ENCODE results near the gene NDOR1.
A peak's percentile ranks its signal among the peaks of the same experiment; 100 is the strongest.

The NDOR1 gene

DNA sequence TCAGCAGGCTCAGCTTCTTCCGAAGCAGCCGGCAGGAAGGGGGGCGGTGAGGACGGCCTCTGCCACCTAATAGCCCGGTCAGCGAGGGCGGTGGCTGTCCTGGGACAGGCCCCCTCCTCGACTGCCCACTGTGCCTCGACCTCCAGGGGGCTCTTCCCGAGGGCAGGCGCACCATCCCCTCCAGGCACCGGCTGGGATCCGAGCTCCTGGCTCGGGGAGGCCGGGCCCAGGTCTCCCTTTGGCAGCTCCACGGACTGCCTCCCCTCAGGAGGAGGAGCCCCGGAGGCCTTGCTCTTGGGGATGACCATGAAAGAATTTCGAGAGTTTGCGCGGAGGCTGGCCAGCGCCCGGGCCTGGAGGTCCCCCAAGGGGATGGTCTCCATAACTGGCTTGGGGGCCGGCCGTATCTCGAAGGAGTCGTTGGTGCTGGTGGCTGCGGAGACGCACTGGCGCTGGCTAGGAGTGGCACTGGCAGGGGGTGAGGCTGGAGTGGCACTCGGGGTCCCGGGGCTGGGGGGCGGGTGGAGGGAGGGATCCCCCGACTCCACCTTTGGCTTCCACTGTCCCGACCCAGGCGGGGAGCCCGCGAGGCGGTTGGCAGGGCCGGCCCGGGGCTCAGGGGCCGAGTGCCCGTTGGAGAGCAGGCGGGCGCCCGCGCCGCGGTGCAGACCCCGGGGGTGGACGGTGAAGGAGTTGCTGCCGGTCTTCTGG, 5.9 kb upstream of the NDOR1 start:
- DNase-seq: no peak

DNA sequence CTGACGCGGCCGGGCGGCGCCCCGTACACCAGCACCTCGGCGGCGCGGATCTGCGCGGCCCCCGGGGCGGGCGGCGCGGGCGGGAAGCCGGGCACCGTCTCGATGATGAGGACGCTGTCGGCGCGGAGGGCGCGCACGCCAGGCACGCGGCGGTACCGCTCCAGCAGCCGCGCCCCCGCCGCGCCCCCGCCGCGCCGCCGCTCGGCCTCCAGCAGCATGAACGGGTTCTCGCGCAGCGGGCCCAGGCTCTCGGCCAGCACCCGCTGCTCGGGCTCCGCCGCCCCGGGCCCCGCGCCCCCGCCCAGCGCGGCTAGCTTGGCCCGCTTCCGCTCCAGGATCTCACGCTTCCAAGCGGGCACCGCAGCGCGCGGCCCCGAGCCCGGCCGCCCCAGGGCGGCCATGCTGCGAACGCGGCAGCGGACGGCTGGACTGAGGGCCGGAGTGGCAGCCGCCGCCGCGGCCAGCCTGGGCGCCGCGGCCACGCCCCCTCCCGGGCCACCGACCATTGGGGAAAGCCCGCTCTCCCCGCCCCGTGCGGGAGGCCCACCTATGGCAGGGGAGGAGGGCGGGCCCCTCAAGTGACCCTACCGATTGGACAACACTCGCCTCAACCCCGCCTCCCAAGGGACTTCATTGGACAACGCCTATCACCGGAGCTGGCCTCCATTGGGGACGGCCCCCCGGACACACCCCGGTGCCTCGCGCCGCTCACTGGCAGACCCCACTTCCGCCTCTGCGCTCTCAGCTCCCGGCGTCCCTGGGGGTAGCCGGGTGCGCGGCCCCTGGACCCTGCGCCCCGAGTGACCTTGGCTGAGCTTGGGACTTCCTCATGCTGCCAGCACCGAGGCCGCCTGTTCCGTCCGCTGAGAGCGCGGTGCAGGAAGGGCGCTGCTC, 4.9 kb upstream of the NDOR1 start, which contains the start of gene TPRN:
TSS of gene TPRN (minus strand) at position 431 of the 894 bp plus-strand sequence. CDS start at position 401, 30 bp downstream.
- DNase-seq: peak; percentile 97

DNA sequence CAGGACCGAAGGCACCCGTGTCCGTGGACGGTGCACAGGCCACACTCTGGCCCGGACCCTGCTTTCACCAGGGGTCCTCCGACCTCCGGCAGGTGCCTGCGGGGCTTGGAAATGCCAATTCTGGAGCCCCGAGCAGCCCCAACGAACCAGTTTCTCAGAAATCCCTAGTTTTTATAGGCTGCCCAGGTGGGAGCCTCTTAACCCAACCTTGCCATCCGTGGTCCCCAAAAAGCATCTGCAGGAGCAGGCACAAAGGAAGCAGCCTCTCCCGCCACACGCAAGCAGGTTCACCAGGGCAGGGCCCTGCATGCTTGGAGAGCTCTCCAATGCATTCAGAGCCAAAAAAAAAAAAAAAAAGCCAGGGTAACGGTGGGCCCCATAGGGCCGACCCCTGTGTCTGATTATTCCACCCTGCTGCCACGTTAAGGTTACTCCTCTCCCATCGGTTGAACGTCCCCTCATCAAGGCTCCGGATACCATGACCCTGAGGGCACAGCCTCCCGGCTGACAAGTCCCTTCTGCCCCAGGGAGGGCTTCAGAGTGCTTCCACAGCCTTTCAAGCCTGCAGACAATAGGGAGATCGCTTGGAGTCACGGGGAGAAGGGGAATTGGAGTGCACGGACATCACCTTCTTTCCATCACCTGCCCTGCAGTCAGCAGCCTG, 4.2 kb upstream of the NDOR1 start:
- no peak for DNase-seq

DNA sequence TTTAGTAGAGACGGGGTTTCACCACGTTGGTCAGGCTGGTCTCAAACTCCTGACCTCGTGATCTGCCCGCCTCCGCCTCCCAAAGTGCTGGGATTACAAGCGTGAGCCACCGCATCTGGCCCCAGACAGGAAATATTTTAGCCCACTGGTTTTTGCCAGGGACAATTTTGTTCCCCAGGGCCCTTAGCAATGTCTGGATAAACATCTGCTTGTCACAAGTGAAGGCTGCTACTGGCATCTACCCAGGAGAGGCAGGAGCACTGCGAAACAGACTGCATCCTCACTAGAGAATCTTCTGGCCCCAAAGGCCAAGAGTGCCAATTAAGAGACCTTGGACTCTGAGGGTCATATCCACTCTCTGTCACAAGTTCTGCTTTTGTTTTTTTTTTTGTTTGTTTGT, 2.5 kb upstream of the NDOR1 start:
- DNase-seq: no peak

GRCh38 chr9:137204731-137205125, 772 bp upstream of the NDOR1 start:
- DNase-seq: no peak

- no peak for DNase-seq
These were observed 1.1 kb downstream of the NDOR1 start for GRCh38 chr9:137206602-137207001.

GRCh38 chr9:137211532-137211931, 6.0 kb downstream of the NDOR1 start:
- no peak for DNase-seq

DNA sequence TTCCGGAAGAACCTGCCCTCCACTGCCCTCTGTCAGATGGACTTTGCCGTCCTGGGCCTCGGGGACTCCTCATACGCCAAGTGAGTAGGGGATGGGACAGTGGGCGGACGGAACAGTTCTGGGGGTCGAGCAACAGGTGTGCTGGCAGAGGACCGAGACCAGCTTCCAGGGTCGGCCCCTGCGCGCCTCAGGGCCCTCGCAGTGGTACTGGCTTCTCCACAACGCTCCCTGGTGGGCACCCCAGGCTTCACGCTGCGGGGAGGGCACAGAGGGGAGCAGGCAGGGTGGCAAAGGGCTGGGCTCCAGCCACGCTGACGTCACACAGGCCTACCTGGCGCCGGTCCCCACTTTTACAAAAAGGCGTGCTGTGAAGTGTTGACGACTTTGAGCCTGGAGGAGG, 7.0 kb downstream of the NDOR1 start:
- DNase-seq: no peak

DNA sequence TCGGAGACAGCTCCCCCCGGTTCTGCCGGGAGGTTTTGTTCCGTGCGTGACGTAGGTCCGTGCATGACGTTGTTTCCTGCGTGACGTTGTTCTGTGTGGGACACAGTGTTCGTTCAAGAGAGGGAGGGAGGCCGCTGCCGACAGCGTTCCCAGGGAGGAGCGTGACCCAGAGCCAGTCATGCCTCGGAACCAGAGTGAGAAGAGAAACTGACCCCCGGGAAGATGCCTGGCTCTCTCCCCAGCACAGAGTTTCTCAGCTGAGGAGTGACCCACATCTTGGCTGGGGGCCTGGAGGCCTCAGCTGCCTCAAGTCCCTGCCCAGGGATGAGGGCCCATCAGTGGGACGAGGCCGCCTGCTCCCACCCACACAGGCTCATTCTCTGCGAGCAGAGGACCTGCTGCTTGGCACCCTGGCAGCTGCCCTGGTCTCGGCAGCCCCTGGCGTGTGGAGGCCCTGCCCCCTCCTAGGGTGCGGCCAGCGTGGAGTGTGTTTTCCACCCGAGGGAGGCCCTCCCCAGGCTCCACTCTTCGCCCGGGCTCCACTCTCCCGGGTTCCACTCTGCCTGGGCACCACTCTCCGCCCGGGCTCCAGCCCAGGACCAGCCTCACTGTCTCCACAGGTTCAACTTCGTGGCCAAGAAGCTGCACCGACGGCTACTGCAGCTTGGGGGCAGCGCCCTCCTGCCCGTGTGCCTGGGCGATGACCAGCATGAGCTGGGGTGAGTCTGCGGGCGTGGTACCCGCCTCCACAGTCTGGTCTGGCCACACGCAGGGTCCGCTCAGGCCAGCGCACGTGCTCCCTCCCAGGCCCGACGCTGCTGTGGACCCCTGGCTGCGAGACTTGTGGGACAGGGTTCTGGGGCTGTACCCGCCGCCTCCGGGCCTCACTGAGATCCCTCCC, 7.9 kb downstream of the NDOR1 start:
- no peak for DNase-seq

GRCh38 chr9:137214620-137215019, 9.1 kb downstream of the NDOR1 start:
- DNase-seq: no peak

DNA sequence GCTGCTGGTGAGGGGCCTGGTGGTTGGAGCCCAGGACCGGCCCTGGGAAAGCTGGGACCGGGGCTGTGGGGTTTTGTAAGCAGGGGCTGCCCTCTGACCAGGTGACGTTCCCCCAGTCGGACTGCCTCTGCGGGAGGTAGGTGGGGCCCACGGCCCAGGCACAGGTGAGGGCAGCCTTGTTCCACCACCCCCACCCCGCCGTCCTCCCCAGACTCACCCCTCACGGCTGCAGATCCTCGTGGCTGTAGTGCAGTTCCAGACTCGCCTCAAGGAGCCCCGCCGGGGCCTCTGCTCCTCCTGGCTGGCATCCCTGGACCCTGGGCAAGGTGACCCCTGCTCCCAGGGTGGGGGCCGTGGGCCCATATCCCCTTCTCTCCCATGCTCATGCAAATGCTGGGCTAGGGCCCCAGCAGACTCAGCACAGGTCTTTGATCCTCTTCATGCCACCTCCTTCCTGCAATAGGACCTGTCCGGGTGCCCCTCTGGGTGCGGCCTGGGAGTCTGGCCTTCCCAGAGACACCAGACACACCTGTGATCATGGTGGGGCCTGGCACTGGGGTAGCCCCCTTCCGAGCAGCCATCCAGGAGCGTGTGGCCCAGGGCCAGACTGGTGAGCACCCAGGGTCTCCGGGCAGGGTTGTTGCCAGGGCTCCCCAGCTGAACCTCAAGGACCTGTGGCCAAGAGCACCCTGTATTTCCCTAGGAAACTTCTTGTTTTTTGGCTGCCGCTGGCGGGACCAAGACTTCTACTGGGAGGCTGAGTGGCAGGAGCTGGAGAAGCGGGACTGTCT, 9.9 kb downstream of the NDOR1 start:
- DNase-seq: no peak

DNA sequence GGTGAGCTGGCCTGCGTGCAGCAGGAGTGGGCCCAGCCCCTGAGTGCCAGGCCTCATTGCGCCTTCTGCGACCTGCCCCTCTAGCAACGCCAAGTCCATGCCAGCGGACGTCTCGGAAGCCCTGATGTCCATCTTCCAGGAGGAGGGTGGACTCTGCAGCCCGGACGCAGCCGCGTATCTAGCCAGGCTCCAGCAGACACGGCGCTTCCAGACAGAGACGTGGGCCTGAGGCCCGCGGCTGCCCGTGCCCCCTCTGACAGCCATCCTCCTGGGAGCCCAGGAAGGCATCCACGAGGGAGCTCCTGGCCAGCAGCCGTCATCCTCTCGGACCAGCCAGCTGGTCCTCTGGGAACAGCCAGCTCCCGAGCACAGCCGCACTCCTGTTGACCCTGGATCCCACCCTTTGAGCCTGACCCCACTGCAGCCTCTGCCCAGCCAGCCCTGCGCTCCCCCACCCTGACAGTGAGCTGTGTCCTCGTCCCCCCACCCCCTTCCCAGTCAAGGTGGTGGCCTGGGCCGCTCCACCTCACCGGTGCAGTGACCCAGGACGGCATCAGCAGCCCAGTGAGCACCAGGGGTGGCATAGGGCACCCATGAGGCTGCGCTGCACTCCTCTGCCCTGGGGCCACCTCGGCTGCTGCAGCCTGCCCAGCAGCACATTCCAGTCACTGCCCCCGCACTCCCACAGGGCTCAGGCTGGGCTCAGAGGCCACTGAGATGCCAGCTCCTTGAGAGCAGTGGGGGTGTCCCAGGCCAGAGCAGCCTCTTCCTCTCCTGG, 10.9 kb downstream of the NDOR1 start:
- DNase-seq: no peak

GRCh38 chr9:137217276-137218211, 12.0 kb downstream of the NDOR1 start:
- DNase-seq: no peak

GRCh38 chr9:137218212-137218753, 12.8 kb downstream of the NDOR1 start:
- no peak for DNase-seq

DNA sequence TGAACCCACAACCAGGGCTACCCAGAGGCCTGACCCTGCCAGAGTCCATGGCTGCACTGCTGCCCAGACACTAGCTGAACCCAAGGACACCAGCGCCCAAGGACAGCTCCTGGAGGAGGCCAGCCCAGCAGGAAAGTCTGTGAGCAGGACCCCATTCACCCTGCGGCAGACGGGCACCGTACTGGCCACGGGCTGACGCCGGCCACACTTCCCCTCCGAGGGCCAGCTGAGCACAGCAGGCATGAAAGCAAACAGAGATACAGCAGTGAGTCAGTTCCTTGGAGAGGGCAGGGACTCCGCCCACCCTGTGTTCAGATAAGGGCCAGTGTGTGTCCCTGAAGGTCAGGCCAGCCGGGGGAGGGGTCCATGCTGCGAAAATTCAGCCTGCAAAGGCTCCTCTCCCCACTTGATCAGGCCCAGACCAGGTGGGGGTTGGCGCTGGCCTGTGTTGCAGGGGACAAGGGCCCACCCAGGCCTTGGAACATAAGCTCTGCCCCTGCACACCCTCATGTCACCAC, 13.3 kb downstream of the NDOR1 start:
- DNase-seq: no peak

GRCh38 chr9:137219757-137220316, 14.3 kb downstream of the NDOR1 start:
- no peak for DNase-seq

DNA sequence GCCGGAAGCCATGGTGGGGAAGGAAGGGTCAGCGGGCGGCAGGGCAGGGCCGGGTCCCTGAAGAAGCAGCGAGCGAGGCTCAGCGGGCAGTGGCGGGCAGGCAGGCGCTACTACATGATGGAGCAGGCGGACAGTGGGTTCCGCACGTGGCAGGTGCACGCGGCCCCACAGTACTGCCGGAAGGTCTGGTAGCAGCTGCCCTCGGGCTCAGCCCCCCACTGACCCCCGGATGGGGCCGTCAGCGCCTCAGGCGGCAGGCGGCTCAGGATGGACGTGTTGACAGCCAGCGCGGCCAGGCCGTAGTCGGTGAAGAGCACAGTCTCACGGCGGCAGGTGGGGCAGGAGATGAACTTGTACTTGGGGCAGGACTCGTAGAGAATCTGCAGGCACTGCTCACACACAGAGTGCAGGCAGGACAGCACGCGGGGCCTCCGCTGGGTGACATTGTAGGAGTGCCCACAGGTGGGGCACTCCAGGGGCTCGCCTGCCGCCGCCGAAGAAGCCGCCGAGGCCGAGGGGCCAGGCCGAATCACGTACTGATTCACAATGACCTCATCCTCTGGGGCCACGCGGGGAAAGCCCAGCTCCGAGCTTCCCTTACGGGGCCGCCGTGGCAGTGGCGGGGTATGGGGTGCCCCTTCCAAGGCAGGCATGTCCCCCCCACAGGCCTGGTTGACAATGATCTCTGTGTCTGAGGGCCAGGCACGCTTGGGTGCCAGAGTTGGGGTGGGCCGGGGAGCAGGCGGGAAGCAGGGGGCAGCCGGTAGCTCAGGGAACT, 15.0 kb downstream of the NDOR1 start:
- no peak for DNase-seq

DNA sequence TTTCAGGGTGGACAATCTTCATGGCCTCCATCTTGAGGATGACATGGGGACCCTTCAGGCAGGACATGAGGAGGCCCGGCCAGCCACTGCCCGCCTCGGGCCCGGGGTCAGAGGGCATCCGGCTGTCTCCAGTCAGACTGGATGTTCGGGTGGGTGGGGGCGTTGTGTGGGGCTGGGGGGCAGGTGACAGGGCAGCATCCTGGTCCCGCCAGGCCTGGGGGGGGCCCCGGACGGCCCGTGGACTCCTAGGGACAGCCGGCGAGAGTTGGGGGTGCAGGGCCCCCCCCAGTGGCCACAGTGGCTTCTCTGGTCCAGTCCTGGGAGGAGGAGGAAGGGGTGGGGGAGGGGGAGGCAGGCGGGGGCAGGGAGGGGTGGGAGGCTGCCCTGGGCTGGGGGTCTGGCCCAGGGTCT, 15.6 kb downstream of the NDOR1 start:
- no peak for DNase-seq

All from GF-D8 (cell line).